Lung (tissue), 12 donors: ENCODE data around the gene DRD2. TPM values are rescaled to one million over a fixed set of nuclear protein-coding genes. Genes with fewer than 3 reads are reported as not detected.

Source experiments
- ATAC-seq: fragments of 200-7000 bp; cut with Tn5 transposase; one replicate; pipeline ENCODE4 v1.9.1; 2020; ENCODE audit warnings: moderate number of reproducible peaks; ENCODE audit not compliant: insufficient read depth, low FRiP score
- DNase-seq, 3 donors: peaks; one replicate each; pipeline ENCODE4 v3.0.0-alpha.2; 2013 to 2017
- H3K27ac ChIP-seq, 2 donors: one replicate each; pipeline ENCODE4 v1.5.1; 2013; ENCODE audit warnings: mild to moderate bottlenecking in 2 of 2, moderate library complexity in 2 of 2, control low read depth in 1 of 2, inconsistent platforms in 1 of 2, low read depth in 1 of 2, low read length in 1 of 2
- H3K27me3 ChIP-seq, 3 donors: one replicate each; pipeline ENCODE4 v1.5.1; 2013; ENCODE audit warnings: low read length in 2 of 3; ENCODE audit not compliant: control insufficient read depth in 3 of 3, insufficient read depth in 3 of 3
- H3K36me3 ChIP-seq, 4 donors: one replicate each; pipeline ENCODE4 v1.5.1; 2013; ENCODE audit warnings: low read length in 4 of 4, mild to moderate bottlenecking in 1 of 4, moderate library complexity in 1 of 4; ENCODE audit not compliant: control insufficient read depth in 4 of 4, insufficient read depth in 4 of 4
- H3K4me1 ChIP-seq, 5 donors: one replicate each; pipeline ENCODE4 v1.5.1; 2013; ENCODE audit warnings: low read length in 5 of 5, mild to moderate bottlenecking in 2 of 5, moderate library complexity in 1 of 5; ENCODE audit not compliant: control insufficient read depth in 5 of 5, insufficient read depth in 5 of 5
- H3K4me3 ChIP-seq: one replicate; pipeline ENCODE4 v1.5.1; 2013; ENCODE audit warnings: mild to moderate bottlenecking, control low read depth, moderate library complexity
- H3K9ac ChIP-seq, 2 donors: one replicate each; pipeline ENCODE4 v1.5.1; 2013; ENCODE audit warnings: low read length in 2 of 2, control low read depth in 1 of 2; ENCODE audit not compliant: insufficient read depth in 1 of 2
- H3K9me3 ChIP-seq, 4 donors: one replicate each; pipeline ENCODE4 v1.5.1; 2013; ENCODE audit warnings: low read length in 3 of 4, mild to moderate bottlenecking in 1 of 4, moderate library complexity in 1 of 4; ENCODE audit not compliant: control insufficient read depth in 4 of 4, insufficient read depth in 3 of 4
- CTCF ChIP-seq: IDR thresholded peaks from 2 replicates; pipeline ENCODE4 v1.5.1; 2012; ENCODE audit warnings: mild to moderate bottlenecking; ENCODE audit errors: control extremely low read depth, extremely low read depth
- WGBS, 2 donors: extraction: QIAGEN DNeasy Blood & Tissue Kit; methylation state at CpG; one replicate each; pipeline ENCODE4 v1.1.7; 2013; 5-methylcytosine and 5-hydroxymethylcytosine counted together
- polyA plus RNA-seq, 2 donors: library from polyadenylated mRNA; stranded (reverse); fragments of 200-250 nt; gene quantifications; one replicate each; pipeline ENCODE4 v1.2.1, GENCODE V29; 2013
- total RNA-seq, 2 donors: library from RNA; depleted of rRNA in 1 of 2; stranded (reverse); fragments of >200 nt in 1 of 2; gene quantifications; one replicate each; pipeline ENCODE4 v1.2.1, GENCODE V29; 2014 to 2021
- donor health status: control.
- donor health status: control.
- donor health status: Bipolar disorder and iron deficiency.
- donor health status: healthy.
- donor health status: DM: yes; HTN: yes; CAD: no.

DRD2 gene
- total and polyA plus RNA-seq, 4 donors = 0.08 to 0.28 TPM; not detected in 2

GRCh38 chr11:113398669-113399430, 76.3 kb downstream of the DRD2 start:
- Histone ChIP-seq H3K36me3 (no peaks in the 10 kb centered on the region), H3K4me1 (no peaks in the 10 kb centered on the region), H3K9me3 (peaks cover 0 to 2% (median 0%) of the 10 kb centered on the region in 4 donors), H3K9ac (no peak overlapping the region), H3K27me3 (no peaks in the 10 kb centered on the region), H3K4me3 (no peak overlapping the region), H3K27ac (no peak overlapping the region)
- no peak for TF ChIP-seq CTCF
- DNase-seq = no peak
- no peak for ATAC-seq
- WGBS, 2 donors = 87 to 88% methylated on average over 24 of the region's 24 CpGs

- Histone ChIP-seq H3K36me3 (no peaks in the 10 kb centered on the region), H3K27me3 (no peaks in the 10 kb centered on the region), H3K9me3 (peaks cover 0 to 2% (median 0%) of the 10 kb centered on the region in 4 donors), H3K4me3 (no peak overlapping the region), H3K9ac (no peak overlapping the region), H3K27ac (no peak overlapping the region), H3K4me1 (no peaks in the 10 kb centered on the region)
- WGBS, 2 donors = 93 to 98% methylated on average over 4 of the region's 4 CpGs
- ATAC-seq = no peak
- no peak for DNase-seq
- no peak for TF ChIP-seq CTCF
These were observed 77.4 kb downstream of the DRD2 start for GRCh38 chr11:113397821-113398220.

- WGBS, 2 donors = 82 to 89% methylated on average over 7 of the region's 7 CpGs
- ATAC-seq (no peak), DNase-seq (no peak)
- no peaks in the 10 kb centered on the region for H3K4me1 ChIP-seq
- no peaks in the 10 kb centered on the region for H3K27me3 ChIP-seq
- no peaks in the 10 kb centered on the region for H3K36me3 ChIP-seq
- peaks cover 0 to 2% (median 0%) of the 10 kb centered on the region in 4 donors for H3K9me3 ChIP-seq
- no peak overlapping the region for H3K9ac ChIP-seq
- H3K4me3 ChIP-seq = no peak overlapping the region
- TF ChIP-seq CTCF = no peak
- no peak overlapping the region for H3K27ac ChIP-seq
These were observed 78.0 kb downstream of the DRD2 start for GRCh38 chr11:113397212-113397611.
